Measurements from ENCODE around the gene DZIP3. TPM values are rescaled to one million over a fixed set of nuclear protein-coding genes. Genes with fewer than 3 reads are reported as not detected.

Gene DZIP3
- total RNA-seq, 1 experiment from 2014 or later: 25.3 TPM

- no peak overlapping the region for H3K4me3 Mint-ChIP-seq
- CTCF ChIA-PET: no interaction called here
- peaks cover 52% of the 10 kb centered on the region for H3K36me3 Mint-ChIP-seq
- POLR2A ChIA-PET: no interaction called here
- H3K27ac Mint-ChIP-seq: peak overlapping the region; percentile 23; the same call in 1 of the 2 replicates
- TF ChIP-seq EMX1 (CRISPR knock-in tag; IDR thresholded peaks at IDR 0.05): no peak
- no peak for TF ChIP-seq ZNF416 (CRISPR knock-in tag; IDR thresholded peaks at IDR 0.05)
- no peak for TF ChIP-seq MXD4 (CRISPR knock-in tag; IDR thresholded peaks at IDR 0.05; ENCODE audit: borderline replicate concordance)
- TF ChIP-seq ZNF423 (CRISPR knock-in tag; IDR thresholded peaks at IDR 0.05): no peak
- TF ChIP-seq NFATC4 (CRISPR knock-in tag; IDR thresholded peaks at IDR 0.05): no peak
- TF ChIP-seq NFYB (CRISPR knock-in tag; conservative IDR thresholded peaks at IDR 0.05; ENCODE audit: low read depth): no peak
- no peak for TF ChIP-seq FOXJ3 (CRISPR knock-in tag; IDR thresholded peaks at IDR 0.05; ENCODE audit: borderline replicate concordance)
- no peak for TF ChIP-seq ZNF219 (CRISPR knock-in tag; IDR thresholded peaks at IDR 0.05; ENCODE audit: borderline replicate concordance)
- TF ChIP-seq ZBTB21 (CRISPR knock-in tag; IDR thresholded peaks at IDR 0.05; ENCODE audit: borderline replicate concordance): no peak
- TF ChIP-seq, protein P1, sequence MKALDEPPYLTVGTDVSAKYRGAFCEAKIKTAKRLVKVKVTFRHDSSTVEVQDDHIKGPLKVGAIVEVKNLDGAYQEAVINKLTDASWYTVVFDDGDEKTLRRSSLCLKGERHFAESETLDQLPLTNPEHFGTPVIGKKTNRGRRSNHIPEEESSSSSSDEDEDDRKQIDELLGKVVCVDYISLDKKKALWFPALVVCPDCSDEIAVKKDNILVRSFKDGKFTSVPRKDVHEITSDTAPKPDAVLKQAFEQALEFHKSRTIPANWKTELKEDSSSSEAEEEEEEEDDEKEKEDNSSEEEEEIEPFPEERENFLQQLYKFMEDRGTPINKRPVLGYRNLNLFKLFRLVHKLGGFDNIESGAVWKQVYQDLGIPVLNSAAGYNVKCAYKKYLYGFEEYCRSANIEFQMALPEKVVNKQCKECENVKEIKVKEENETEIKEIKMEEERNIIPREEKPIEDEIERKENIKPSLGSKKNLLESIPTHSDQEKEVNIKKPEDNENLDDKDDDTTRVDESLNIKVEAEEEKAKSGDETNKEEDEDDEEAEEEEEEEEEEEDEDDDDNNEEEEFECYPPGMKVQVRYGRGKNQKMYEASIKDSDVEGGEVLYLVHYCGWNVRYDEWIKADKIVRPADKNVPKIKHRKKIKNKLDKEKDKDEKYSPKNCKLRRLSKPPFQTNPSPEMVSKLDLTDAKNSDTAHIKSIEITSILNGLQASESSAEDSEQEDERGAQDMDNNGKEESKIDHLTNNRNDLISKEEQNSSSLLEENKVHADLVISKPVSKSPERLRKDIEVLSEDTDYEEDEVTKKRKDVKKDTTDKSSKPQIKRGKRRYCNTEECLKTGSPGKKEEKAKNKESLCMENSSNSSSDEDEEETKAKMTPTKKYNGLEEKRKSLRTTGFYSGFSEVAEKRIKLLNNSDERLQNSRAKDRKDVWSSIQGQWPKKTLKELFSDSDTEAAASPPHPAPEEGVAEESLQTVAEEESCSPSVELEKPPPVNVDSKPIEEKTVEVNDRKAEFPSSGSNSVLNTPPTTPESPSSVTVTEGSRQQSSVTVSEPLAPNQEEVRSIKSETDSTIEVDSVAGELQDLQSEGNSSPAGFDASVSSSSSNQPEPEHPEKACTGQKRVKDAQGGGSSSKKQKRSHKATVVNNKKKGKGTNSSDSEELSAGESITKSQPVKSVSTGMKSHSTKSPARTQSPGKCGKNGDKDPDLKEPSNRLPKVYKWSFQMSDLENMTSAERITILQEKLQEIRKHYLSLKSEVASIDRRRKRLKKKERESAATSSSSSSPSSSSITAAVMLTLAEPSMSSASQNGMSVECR (CRISPR knock-in tag; IDR thresholded peaks at IDR 0.05; ENCODE audit: borderline replicate concordance): no peak
- TF ChIP-seq ZNF532 (CRISPR knock-in tag; IDR thresholded peaks at IDR 0.05; ENCODE audit: borderline replicate concordance): no peak
- no peak for TF ChIP-seq OVOL2 (CRISPR knock-in tag; IDR thresholded peaks at IDR 0.05; ENCODE audit: borderline replicate concordance)
- no peak for TF ChIP-seq SOX15 (CRISPR knock-in tag; IDR thresholded peaks at IDR 0.05)
- no peak for TF ChIP-seq NR2C2 (CRISPR knock-in tag; IDR thresholded peaks at IDR 0.05)
- no peak for TF ChIP-seq CBFB (CRISPR knock-in tag; IDR thresholded peaks at IDR 0.05; ENCODE audit: low read depth)
- no peak for TF ChIP-seq JUN (CRISPR knock-in tag; IDR thresholded peaks at IDR 0.05)
- TF ChIP-seq RELA (CRISPR knock-in tag; IDR thresholded peaks at IDR 0.05; ENCODE audit: borderline replicate concordance): no peak
- no peak for TF ChIP-seq GABPB1 (CRISPR knock-in tag; IDR thresholded peaks at IDR 0.05)
- TF ChIP-seq, protein P2, sequence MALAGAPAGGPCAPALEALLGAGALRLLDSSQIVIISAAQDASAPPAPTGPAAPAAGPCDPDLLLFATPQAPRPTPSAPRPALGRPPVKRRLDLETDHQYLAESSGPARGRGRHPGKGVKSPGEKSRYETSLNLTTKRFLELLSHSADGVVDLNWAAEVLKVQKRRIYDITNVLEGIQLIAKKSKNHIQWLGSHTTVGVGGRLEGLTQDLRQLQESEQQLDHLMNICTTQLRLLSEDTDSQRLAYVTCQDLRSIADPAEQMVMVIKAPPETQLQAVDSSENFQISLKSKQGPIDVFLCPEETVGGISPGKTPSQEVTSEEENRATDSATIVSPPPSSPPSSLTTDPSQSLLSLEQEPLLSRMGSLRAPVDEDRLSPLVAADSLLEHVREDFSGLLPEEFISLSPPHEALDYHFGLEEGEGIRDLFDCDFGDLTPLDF (CRISPR knock-in tag; IDR thresholded peaks at IDR 0.05): no peak
- no peak for TF ChIP-seq NR1H2 (CRISPR knock-in tag; IDR thresholded peaks at IDR 0.05)
- ATAC-seq: no peak
- no peaks in the 10 kb centered on the region for H3K4me1 Mint-ChIP-seq
- DNase-seq (ENCODE audit: low spot score): no peak
- H3K27me3 Mint-ChIP-seq (ENCODE audit: low read depth): no peaks in the 10 kb centered on the region
- no peaks in the 10 kb centered on the region for H3K9me3 Mint-ChIP-seq
These were observed 33.4 kb upstream of the DZIP3 start for GRCh38 chr3:108555966-108556581.

Measured in WTC11 (cell line).